Activated CD8-positive, alpha-beta memory T cell treated with anti-CD3 and anti-CD28 coated beads for 1 hour (primary cell): ENCODE data around the gene TNNC1.

Source experiments
- DNase-seq, 2 donors: peaks; one replicate each; pipeline ENCODE4 v3.0.0-alpha.2; 2020; ENCODE audit warnings: low read depth in 1 of 2; ENCODE audit errors: extremely low read depth in 1 of 2

Gene TNNC1

DNA sequence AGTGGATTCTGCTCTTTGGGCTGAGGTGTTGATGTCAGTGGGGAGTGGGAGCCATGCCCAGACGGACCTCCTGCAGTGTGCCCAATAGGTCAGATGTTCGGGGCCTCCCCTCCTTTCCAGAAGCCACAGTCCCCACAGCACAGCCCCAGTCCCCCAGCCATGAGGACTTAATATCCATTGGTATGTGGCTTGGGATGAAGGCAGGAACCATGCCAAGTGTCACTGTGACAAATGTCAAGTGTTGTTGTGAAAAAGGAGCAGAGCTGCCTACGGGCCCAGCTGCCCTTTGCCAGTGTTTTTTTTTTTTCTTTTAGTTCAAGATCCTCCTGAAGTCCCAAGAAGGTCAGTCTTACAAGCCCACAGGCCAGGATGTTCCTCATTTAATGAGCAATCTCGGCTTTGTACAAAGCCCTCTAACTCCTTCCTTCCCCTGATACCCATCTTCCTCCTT is 21.1 kb downstream of the TNNC1 start:
- DNase-seq, result no peak

DNA sequence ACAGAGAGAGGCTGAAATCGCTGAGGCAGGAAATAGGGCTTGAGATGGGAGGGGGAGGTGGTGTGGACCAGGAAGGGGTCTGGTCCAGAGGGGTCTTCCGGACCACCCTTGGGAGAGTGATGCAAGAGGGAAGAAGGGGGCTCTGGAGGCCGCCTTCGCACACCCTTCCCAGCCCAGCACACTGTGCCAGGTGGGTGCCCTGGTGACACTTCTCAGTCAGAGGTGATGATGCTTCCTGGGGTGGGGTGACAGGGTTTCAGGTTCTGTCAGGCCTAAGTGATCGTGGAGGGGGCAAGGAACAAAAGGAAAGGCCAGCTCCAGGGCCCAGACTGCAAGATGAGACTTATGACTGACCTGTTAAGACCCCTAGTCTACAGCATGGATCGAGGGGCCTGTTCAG is 21.6 kb downstream of the TNNC1 start:
- DNase-seq, result no peak

DNA sequence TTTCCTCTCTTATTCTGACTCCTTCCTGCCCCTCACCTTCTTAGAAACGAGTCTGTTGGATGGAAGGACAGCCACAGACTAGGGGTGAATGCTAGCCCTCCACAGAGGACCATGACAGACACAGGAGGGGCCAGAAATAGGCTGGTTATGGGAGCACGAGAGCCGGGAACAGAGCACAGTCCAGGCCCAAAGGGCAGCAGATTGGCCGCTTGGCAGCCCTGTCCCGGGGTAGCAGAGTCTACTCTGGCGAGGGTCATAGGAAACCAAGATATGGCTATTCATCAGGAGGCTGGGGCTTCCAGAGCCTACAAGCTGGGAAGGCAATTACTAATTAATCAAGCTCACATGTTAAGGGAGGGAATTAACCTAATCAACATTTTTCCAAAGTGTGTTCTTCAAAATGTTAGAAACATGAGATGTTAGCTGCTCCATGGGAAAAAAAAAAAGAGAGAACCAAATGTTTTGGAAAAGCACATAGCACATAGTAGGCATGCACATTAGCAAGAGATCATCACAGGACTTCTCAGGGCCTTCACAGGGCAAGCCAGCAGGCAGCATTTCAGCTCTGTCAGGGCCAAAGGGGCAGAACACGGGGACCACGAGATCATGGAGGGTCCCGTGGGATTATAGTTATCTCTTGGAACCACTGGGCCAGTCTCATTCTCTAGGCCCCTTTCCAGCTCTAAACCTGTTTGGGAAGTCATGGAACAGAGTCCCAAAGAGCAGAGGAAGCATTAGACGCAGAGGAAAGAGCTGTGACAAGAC is 22.2 kb downstream of the TNNC1 start:
- no peak for DNase-seq

DNA sequence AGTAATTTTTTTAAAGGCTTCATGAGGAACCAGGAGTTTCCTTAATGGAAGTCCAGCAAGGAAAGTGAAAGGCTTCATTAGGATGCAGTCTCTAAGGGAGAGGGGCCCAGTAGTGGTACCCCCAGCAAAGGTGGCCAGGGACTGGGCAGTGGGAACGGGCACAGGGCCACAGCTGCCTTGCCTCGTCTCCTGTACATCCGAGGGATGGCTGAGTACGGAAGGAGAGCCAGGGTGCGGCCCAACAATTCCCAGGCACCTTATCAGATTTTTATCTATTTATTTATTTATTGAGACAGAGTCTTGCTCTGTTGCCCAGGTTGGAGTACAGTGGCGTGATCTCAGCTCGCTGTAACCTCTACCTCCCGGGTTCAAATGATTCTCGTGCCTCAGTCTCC is 23.4 kb downstream of the TNNC1 start:
- no peak for DNase-seq

DNA sequence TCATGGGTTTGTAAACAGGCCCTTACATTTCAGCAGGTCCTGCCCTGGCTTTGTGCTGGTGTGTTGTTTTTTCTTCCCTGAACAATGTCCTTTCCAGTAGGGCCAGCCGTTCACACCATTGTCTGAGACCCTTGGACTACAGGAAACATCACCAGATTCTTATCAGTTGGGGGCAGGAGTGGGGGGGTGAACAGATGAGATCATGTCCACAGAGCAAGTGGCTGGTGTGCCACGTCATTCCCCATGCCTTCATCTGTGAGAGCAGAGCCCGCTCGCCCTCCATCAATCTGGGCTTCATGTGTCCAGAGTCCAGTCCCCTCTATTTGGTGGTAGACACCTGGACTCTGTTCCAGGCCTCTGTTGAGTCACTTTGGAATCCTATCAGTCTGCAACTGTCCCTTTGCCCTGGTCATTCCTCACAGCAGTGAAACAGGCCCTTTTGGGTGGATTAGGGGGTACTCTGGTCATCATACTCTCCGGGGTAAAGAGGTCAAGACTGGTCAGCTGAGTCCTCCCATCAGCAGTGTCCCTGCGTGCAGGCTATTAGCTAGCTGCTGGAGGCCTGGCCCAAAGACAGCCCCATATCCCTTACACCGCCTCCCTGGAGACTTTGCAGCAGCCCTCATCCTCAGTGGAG is 23.9 kb downstream of the TNNC1 start:
- no peak for DNase-seq

DNA sequence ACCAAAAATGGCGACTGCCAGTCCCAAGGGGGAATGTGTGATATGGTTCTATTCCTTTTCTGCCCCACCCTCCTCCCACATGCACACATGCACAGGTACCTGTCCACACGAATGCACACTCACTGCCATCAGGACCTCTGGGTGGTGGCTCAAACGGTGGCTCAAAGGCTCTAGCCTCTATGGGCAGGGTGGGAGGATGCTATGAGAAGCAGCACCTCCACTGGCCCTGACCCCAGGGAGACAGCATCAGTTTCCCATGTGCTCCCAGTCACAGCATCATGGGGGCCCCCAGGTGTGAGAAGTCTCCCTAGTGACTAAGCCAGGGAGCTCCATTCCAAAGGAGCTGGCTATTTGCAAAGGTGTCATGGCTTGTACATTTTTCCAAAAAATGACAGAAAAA is 24.8 kb downstream of the TNNC1 start:
- DNase-seq, result no peak

DNA sequence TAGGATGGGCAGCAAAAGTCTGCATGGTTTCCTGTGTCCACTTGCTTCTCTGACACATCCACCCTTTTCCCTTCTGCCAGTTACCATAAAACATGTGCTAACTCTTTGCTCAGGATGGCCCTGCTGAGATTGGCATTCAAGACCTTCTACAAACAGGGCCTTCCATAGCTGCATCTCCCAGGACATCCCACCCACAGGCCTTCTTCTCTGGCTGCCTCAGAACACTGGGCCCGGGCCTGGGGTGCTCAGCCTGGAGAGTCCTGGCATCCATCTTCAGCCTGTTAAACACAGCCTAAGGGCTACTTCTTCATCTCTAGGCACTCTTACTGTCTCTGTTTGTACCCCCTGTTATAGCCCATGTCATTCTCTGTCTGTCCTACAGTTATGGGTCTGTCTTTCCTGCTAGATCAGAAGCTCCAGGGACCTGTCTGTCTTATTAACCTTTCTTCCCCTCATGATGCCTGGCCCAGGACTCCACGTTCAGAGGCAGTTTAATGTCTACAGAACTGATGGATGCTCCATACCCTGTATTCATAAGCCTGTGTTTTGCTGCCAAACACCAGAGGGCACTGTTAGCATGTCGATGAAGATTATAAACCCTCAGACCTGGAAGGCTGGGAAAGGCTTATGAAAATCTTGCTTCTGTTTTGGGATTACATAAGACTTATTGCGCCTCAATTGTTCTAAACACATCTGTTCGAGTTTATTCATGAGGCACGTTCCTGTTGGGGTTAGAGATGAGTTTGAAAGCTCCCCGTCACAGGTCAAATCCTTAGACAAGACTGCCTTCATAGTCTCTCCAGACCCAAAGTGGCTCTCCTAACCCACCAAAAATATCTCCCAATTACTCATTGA is 25.5 kb downstream of the TNNC1 start:
- DNase-seq, result no peak

DNA sequence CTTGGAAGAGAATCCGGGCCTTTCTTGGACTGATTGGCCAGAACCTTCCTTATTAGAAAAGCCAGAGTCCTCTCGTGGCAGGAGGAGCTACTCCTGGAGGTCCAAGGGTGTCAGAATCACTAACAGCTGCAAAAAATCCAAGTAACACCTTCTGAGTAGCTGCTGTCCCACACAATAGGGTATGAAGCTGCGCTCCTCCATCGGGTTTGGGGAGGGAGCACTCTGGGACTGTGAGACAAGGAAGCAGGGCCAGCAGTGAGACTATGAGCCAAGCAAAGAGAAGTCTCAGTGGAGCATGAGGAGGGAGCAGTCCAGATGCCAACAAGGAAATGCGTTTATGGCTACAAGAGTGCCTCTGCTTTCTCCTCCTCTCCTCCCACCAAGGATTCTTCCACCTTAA is 30.7 kb downstream of the TNNC1 start:
- no peak for DNase-seq

DNA sequence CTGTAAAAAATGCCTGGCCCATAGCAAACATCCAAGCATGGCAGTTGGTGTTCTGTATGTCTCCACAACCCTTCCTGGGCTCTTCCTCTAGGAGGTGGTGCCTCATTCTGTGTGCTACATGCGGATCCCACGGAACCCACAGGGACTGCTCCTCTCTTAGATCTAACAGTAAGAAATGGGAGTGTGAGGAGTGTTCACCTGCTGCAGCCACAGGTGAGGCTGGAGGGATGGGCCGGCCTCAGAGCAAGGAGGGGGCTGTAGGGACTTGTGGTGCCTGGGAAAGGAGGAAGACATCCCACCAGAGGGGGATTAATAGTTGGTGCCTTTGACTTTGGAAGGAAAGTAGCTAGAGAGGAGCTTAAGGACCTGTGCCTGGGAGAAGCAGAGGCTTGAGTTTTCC is 31.2 kb downstream of the TNNC1 start:
- DNase-seq, result no peak

DNA sequence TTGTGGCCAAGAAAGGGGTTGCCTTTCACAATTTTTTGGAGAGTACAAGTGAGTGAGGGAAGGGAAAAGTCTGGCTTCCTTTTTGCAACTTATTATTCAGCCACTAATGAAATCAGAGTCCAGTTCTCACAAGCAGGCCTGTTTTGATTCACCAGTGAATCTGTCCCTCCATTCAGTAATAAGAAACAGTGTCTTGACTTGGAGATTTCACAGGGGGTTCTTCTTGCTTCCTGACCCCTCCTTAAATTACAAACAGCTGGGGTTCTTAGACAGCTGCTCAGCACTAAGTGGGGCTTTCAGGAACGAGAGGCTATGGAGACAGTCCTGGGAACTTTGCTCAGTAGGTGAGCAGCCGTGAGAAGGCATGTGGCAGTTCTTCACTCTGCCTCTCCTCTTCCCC is 33.5 kb downstream of the TNNC1 start:
- no peak for DNase-seq

DNA sequence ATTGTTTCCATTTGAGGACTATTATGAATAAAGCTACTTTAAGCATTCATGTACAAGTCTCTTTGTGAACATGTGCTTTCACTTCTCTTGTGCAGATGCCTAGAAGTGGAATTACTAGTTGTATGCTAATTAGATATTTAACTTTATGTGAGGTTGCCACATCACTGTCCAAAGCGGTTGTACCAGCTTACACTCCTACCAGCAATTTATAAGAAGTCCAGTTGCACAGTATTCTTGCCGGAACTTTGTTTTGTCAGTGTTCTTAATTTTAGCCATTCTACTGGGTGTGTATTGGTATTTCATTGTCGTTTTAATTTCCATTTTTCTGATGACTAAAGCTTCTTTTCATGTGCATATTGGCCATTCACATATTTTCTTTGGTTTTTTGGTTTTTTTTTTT is 38.0 kb downstream of the TNNC1 start:
- no peak for DNase-seq

DNA sequence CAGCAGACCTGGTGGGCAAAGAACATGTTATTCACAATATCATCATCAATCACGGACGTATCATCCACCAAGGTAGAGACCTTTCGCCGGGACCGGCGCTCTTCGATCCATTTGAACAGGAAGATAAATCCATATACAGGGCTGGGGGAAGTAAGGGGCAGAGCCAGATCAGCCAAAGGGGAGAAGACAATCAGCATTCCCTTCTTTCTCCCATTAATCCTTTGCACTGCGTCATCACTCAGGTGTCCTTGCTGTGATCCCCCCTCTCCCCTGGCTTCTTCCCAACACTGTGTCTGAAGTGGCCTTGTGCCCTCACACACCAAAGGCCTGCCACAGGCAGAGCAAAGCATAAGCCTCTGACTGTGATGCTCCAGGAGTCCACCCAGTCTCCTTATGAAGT is 45.4 kb downstream of the TNNC1 start:
- no peak for DNase-seq

DNA sequence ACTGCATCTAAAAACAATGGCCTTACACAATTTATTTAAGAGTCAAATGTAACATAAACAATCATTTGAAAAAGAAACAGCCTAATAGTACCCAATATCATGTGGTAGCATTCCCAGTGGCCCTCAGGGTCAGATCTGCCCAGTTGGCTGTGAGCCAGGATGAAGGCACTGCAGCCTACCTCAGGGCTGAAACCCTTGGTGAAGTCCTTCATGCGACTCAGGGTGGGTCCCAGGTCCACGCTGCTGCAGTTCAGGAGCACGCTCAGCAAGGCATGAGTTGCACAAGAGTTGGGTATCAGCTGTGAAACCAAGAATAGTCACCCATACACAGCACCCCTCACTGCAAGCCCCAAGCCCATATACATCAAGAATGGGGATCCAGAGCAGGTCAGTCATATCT is 46.1 kb downstream of the TNNC1 start:
- no peak for DNase-seq

DNA sequence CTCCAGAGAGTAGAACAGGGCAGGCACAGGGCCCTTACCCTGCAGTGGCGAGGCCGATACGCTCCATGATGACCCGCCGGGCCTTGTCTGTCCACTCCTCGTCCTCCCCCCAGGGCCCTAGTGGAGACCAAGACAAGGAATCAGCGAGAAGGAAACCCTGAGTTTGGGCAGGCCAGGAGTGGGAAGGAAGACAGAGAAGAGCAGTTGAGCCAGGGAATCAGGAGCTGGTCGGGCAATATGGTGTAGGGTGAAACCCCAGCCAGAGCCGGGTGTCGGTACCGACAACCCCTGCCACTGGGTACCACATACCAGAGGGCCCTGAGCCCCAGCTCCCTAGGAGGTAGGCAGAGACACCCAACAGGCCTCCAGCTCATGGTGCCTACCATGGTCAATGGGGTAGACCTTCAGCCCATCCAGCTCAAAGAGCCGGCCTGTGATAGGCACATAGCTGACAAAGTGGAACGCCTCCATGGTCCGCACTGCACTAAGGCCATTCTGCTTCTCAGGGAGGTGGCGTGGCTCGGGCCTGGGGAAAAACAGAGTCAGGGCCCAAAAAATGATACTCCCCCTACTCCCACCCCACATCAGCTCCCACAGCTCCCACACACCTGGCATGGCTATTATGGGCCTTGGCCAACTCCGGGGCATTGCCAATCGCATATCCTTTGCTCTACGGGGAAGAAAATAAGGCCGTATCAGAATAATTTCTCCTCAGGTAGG is 46.9 kb downstream of the TNNC1 start:
- no peak for DNase-seq

DNA sequence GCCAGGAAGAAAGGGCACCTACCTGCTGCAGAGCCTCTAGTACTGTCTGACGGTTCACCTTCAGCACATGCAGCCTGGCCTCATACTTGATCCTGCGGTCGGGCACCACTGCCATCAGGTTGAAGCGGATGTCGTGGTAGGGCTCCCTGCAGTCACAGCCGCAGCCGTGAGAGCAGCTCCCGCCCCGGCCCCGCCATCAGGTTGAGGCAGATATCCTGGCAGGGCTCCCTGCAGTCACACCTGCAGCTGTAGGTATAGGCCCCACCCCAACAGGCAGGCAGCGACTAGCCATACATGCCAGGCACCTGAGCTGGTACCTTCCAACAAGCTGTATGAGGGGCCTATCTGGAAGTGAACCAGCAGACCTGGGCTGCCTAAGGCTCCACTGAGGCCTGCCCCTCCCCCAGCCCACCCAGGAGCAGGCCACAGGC is 47.6 kb downstream of the TNNC1 start:
- DNase-seq, result no peak

DNA sequence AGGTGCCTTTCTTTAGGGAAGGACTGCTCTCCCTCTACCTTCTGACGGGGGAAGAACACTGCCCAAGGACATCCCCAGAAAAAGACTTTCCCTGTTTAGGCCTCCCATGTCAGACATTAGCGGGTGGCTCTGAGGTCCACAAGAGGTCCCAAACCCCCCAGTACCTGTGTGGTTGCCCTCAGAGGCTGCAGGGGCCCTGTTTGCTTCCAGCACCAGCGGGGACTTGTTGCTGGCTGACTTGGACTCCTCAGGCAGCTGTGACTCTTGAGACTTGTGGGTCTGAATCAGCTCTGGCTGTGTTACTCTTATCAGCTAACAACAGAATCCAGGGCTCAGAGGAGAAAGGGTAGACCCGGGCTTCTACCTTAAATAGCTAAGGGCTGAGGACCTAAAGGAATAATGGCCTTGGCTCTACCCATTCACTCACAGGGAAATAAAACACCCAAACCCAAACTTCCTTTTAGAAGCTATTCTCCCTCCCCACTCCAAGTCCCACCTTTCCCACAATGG is 48.2 kb downstream of the TNNC1 start:
- no peak for DNase-seq

DNA sequence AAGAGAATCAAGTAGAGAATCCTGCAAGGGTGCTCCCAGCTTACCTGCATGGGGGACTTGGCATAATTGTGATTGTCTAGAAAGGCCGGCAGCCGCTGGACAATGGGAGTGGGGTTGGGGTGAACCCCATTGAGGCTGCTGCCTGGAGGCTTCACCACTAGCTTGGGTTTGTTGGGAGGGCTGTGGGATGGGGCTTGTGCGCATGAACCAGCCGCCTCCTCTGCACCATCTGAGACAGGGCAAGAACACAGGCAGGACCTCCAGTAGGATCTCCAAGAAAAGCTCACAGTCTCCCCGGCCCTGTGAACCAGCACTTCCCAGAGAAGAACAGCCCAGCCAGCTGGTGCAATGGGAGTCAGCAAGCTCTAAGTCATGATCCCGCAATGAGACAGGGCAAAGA is 48.8 kb downstream of the TNNC1 start:
- no peak for DNase-seq

DNA sequence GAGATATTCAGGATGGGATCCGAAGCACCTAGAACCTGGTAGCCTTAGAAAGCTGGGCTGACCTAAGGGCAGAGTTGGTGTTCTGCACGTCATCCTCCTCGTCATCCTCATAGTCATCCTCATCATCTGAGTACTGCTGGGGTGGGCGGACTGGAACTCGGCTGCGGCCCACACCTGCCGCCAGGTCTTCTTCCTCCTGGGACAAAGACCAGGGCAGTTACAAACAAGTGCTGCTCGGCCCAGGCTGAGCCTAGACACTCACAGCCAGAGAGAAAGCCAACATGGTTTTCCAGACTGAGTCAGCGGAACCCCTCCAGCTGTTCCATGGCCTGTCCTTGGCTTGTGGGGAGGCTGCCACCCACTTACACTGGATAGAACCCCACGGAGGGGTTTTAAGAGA is 49.5 kb downstream of the TNNC1 start:
- no peak for DNase-seq

DNA sequence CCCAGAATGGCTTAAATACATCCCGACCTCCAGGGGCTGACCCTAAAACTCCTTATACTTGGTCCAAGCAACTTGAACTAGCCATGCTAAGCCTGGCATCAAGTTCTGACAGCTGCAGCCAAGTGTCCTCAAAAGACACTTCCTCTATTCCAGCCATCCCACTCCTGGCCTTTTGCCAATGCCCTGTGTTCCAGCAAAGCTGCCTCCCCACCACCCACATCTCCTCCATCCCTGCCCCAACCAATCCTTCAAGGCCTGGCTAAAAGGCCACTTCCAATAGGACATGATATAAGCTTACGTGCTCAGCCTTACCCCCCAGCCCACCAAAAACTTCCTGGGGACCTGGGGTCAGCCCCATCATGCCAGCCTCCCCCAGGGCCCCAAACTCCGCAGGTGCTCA is 49.9 kb downstream of the TNNC1 start:
- no peak for DNase-seq

DNA sequence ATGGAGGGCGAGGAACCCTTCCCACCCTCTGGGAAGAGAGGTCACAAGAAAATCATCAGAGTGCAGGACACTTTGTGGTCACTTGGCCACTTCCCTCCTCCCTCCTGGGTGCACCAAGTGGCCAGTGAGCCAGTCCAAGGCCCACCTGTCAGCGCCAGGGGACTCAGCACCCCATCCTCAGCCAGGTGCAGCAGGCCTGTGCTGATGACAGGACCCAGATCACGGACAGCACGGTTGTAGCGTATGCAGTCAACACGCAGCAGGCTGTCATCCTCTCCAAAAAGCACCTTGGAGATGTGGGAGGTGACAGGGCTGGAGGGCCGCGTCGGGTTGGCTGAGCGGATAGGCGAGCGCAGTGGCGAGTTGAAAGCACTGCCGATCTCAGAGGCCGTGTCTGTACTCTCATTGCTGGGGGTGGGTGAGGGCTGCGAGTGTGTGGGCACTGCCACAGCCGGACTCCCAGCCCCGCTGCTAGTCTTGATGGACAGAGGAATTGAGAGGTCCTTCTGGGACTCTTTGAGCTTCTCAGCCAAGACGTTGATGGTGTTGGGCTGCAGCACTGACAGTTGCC is 50.5 kb downstream of the TNNC1 start:
- DNase-seq, result no peak
